ENCODE measurements around the gene TMEM11.

GRCh38 chr17:21228845-21229244 is 14.9 kb upstream of the TMEM11 start:
- no peak for TF ChIP-seq CTCF (IDR thresholded peaks at IDR 0.05)
- TF ChIP-seq POLR2A (IDR thresholded peaks at IDR 0.05): no peak

All from body of pancreas (tissue), 4 donors.